ENCODE measurements around the gene MCC.

MCC gene

DNA sequence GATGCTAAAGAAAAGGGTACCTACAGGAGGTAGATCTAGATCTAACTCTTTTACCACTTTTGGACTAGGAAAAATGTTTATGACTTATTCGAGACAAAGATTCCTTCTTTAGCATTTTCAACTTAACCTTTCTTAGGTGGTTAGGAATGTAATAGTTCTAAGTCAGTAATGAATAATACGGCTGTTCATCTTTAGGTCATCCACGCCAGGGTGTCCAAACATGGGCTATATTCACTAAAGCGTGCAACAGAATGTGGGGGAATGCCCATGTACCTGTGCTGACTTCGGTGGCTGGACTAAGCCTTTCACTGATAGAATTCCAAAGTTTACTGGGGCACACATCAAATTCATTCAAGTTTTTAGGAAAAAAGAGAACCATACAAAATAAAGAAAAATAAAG is 218.2 kb downstream of the MCC start:
- no peaks in the 10 kb centered on the region for H3K79me1 ChIP-seq (ENCODE audit: low read length)
- no peaks in the 10 kb centered on the region for H3K36me3 ChIP-seq (ENCODE audit: control insufficient read depth in 1 of 2, insufficient read depth in 2 of 2, low read length in 2 of 2)
- no peak overlapping the region for H3K27ac ChIP-seq (ENCODE audit: low read depth, low read length)
- H3K14ac ChIP-seq (ENCODE audit: low read length) = no peak overlapping the region
- no peak overlapping the region for H4K91ac ChIP-seq (ENCODE audit: low read depth, low read length)
- no peak overlapping the region for H2BK5ac ChIP-seq (ENCODE audit: low read depth, low read length, poor library complexity)
- no peak overlapping the region for H2AFZ ChIP-seq (ENCODE audit: insufficient read depth, low read length, poor library complexity)
- H3K9ac ChIP-seq (ENCODE audit: low read length) = no peak overlapping the region
- H4K8ac ChIP-seq (ENCODE audit: low read depth, low read length) = no peak overlapping the region
- no peak overlapping the region for H2BK120ac ChIP-seq (ENCODE audit: insufficient read depth, low read length, poor library complexity)
- H3K18ac ChIP-seq (ENCODE audit: low read length) = no peak overlapping the region
- no peak overlapping the region for H4K12ac ChIP-seq (ENCODE audit: low read depth, low read length)
- H3K4me2 ChIP-seq (ENCODE audit: low read length) = no peak overlapping the region
- WGBS (ENCODE audit: extremely low coverage, insufficient coverage, insufficient read length) = no CpG with 5 or more reads among the region's 5 CpGs
- H2AK5ac ChIP-seq (ENCODE audit: low read length) = no peak overlapping the region
- no peak for DNase-seq
- no peaks in the 10 kb centered on the region for H3K79me2 ChIP-seq (ENCODE audit: control insufficient read depth, insufficient read depth, low read length, poor library complexity)
- no peak overlapping the region for H3K4me3 ChIP-seq (ENCODE audit: low read depth, low read length)
- H3K27me3 ChIP-seq (ENCODE audit: insufficient read depth, low read length) = no peaks in the 10 kb centered on the region
- H3K4me1 ChIP-seq (ENCODE audit: control insufficient read depth in 1 of 2, insufficient read depth in 2 of 2, low read length in 2 of 2) = peaks cover 4 to 9% of the 10 kb centered on the region in 2 experiments
- no peak overlapping the region for H2BK12ac ChIP-seq (ENCODE audit: low read length)
- H3K4ac ChIP-seq (ENCODE audit: low read depth, low read length) = no peak overlapping the region
- no peak overlapping the region for H3K23ac ChIP-seq (ENCODE audit: low read length)
- H3K9me3 ChIP-seq (ENCODE audit: insufficient read depth, low read depth, low read length) = no peaks in the 10 kb centered on the region

DNA sequence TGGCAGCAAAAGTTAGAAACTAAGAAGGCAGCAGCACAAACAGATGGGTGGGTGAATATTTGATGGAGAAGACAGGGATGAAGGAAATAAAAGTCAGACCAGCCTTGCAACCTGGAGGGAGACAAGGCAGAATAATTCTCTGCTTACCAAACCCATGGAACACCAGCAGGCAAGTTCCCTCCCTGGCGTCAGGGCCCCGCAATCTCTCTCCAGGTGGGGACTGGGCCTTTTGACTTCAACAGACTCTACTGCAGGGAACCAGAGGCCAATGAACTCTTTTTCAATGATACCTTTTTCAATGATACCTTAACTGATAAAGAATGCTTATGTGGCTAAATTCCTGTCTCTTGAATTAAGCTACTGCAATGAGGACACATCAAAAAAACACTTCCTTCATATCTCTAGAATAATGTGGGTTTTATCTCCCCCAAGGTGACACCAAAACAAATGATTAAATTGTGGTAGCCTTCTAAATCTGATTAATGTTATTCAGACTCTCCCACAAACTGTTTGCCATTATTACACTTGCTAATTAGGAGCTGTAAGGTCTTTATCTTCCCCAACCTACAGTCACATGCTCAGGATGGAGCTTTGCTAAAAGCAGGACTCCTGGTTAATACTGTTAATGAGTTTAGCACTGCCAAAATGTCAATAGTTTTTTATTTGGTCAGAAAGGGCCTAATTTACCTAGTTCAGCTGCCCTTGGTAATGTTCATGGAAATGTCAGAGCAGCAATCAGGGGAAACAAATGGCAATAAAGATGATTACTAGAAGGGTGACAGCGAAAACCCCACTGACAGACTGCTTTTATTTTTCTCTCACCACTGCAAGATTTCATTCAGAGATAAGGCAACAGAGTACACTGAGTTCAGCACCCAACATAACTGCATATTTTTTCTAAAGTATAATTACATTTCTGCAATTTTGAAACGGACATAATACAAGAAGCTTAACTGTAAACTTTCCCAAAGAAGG is 218.9 kb downstream of the MCC start:
- H3K18ac ChIP-seq (ENCODE audit: low read length) = no peak overlapping the region
- H4K91ac ChIP-seq (ENCODE audit: low read depth, low read length) = no peak overlapping the region
- no peak overlapping the region for H3K4ac ChIP-seq (ENCODE audit: low read depth, low read length)
- H2BK120ac ChIP-seq (ENCODE audit: insufficient read depth, low read length, poor library complexity) = no peak overlapping the region
- H3K9ac ChIP-seq (ENCODE audit: low read length) = no peak overlapping the region
- no peak overlapping the region for H4K8ac ChIP-seq (ENCODE audit: low read depth, low read length)
- no peak overlapping the region for H3K14ac ChIP-seq (ENCODE audit: low read length)
- no peak for DNase-seq
- WGBS (ENCODE audit: extremely low coverage, insufficient coverage, insufficient read length) = no CpG with 5 or more reads among the region's 4 CpGs
- H4K12ac ChIP-seq (ENCODE audit: low read depth, low read length) = no peak overlapping the region
- no peaks in the 10 kb centered on the region for H3K79me1 ChIP-seq (ENCODE audit: low read length)
- no peaks in the 10 kb centered on the region for H3K36me3 ChIP-seq (ENCODE audit: control insufficient read depth in 1 of 2, insufficient read depth in 2 of 2, low read length in 2 of 2)
- no peak overlapping the region for H2BK12ac ChIP-seq (ENCODE audit: low read length)
- H3K4me2 ChIP-seq (ENCODE audit: low read length) = no peak overlapping the region
- H3K27me3 ChIP-seq (ENCODE audit: insufficient read depth, low read length) = no peaks in the 10 kb centered on the region
- H3K27ac ChIP-seq (ENCODE audit: low read depth, low read length) = no peak overlapping the region
- H3K4me1 ChIP-seq (ENCODE audit: control insufficient read depth in 1 of 2, insufficient read depth in 2 of 2, low read length in 2 of 2) = peaks cover 0 to 6% of the 10 kb centered on the region in 2 experiments
- H2AFZ ChIP-seq (ENCODE audit: insufficient read depth, low read length, poor library complexity) = no peak overlapping the region
- H3K9me3 ChIP-seq (ENCODE audit: insufficient read depth, low read depth, low read length) = no peaks in the 10 kb centered on the region
- H3K23ac ChIP-seq (ENCODE audit: low read length) = no peak overlapping the region
- no peak overlapping the region for H3K4me3 ChIP-seq (ENCODE audit: low read depth, low read length)
- H2BK5ac ChIP-seq (ENCODE audit: low read depth, low read length, poor library complexity) = no peak overlapping the region
- no peak overlapping the region for H2AK5ac ChIP-seq (ENCODE audit: low read length)
- no peaks in the 10 kb centered on the region for H3K79me2 ChIP-seq (ENCODE audit: control insufficient read depth, insufficient read depth, low read length, poor library complexity)

DNA sequence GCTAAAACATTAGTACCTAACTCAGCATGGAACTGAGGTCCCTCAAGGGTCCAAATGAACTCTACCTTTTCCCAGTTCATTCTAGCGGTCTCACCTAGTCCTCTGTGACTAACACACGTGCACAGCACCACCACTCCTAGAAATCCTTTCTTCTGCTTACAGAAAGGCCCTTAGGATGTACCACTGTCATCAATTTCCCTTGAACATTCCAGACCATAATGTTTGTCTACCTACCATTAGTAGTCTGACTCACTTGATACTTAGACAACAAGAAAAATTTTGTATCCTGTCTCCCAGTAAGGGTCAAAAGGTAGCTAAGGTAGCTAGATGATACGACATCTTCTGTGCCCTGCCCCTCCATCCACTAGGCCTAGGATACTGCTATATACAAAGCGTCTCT is 220.0 kb downstream of the MCC start:
- H3K27me3 ChIP-seq (ENCODE audit: insufficient read depth, low read length) = no peaks in the 10 kb centered on the region
- H3K18ac ChIP-seq (ENCODE audit: low read length) = no peak overlapping the region
- no peak overlapping the region for H3K9ac ChIP-seq (ENCODE audit: low read length)
- H2BK12ac ChIP-seq (ENCODE audit: low read length) = no peak overlapping the region
- WGBS (ENCODE audit: extremely low coverage, insufficient coverage, insufficient read length) = no CpG with 5 or more reads among the region's 4 CpGs
- peaks cover 0 to 5% of the 10 kb centered on the region in 2 experiments for H3K4me1 ChIP-seq (ENCODE audit: control insufficient read depth in 1 of 2, insufficient read depth in 2 of 2, low read length in 2 of 2)
- H3K4ac ChIP-seq (ENCODE audit: low read depth, low read length) = no peak overlapping the region
- H3K4me2 ChIP-seq (ENCODE audit: low read length) = no peak overlapping the region
- no peaks in the 10 kb centered on the region for H3K79me1 ChIP-seq (ENCODE audit: low read length)
- no peaks in the 10 kb centered on the region for H3K9me3 ChIP-seq (ENCODE audit: insufficient read depth, low read depth, low read length)
- H2AFZ ChIP-seq (ENCODE audit: insufficient read depth, low read length, poor library complexity) = no peak overlapping the region
- H3K27ac ChIP-seq (ENCODE audit: low read depth, low read length) = no peak overlapping the region
- peak in 1 of 2 donors; percentile 13 for DNase-seq
- no peak overlapping the region for H3K14ac ChIP-seq (ENCODE audit: low read length)
- no peak overlapping the region for H4K8ac ChIP-seq (ENCODE audit: low read depth, low read length)
- H2BK5ac ChIP-seq (ENCODE audit: low read depth, low read length, poor library complexity) = no peak overlapping the region
- no peak overlapping the region for H2AK5ac ChIP-seq (ENCODE audit: low read length)
- H2BK120ac ChIP-seq (ENCODE audit: insufficient read depth, low read length, poor library complexity) = no peak overlapping the region
- no peak overlapping the region for H3K23ac ChIP-seq (ENCODE audit: low read length)
- no peaks in the 10 kb centered on the region for H3K79me2 ChIP-seq (ENCODE audit: control insufficient read depth, insufficient read depth, low read length, poor library complexity)
- no peak overlapping the region for H4K12ac ChIP-seq (ENCODE audit: low read depth, low read length)
- H3K36me3 ChIP-seq (ENCODE audit: control insufficient read depth in 1 of 2, insufficient read depth in 2 of 2, low read length in 2 of 2) = no peaks in the 10 kb centered on the region
- H3K4me3 ChIP-seq (ENCODE audit: low read depth, low read length) = no peak overlapping the region
- no peak overlapping the region for H4K91ac ChIP-seq (ENCODE audit: low read depth, low read length)

DNA sequence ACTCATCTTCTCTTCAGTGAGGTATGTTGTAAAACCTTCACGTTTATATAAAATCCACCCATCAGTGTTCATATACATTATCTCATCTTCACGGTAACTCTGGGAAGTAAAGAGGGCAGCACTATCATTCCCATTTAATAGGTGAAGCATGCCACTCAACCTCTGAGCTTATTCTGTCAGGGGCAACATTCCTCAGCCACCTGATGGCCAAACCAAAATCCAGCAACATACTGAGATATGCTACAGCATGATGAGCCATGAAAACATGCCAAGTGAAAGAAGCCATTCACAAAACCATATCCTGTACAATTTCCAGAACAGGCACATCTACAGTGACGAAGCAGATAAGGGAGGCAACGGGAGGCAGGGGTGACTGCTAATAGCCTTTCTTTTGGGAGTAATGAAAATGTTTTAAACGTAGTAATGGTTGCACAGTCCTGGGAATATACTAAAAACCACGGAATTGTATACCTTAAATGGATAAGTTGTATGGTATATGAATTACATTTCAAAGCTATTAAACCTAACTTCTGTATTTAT is 220.8 kb downstream of the MCC start:
- Histone ChIP-seq H3K4ac (ENCODE audit: low read depth, low read length) (no peak overlapping the region), H3K27me3 (ENCODE audit: insufficient read depth, low read length) (no peaks in the 10 kb centered on the region), H4K8ac (ENCODE audit: low read depth, low read length) (no peak overlapping the region), H3K9ac (ENCODE audit: low read length) (no peak overlapping the region), H3K4me3 (ENCODE audit: low read depth, low read length) (no peak overlapping the region), H3K79me1 (ENCODE audit: low read length) (no peaks in the 10 kb centered on the region), H3K14ac (ENCODE audit: low read length) (no peak overlapping the region), H3K4me1 (ENCODE audit: control insufficient read depth in 1 of 2, insufficient read depth in 2 of 2, low read length in 2 of 2) (peaks cover 0 to 5% of the 10 kb centered on the region in 2 experiments), H2AFZ (ENCODE audit: insufficient read depth, low read length, poor library complexity) (no peak overlapping the region), H4K91ac (ENCODE audit: low read depth, low read length) (no peak overlapping the region), H3K18ac (ENCODE audit: low read length) (no peak overlapping the region), H2AK5ac (ENCODE audit: low read length) (no peak overlapping the region), H2BK12ac (ENCODE audit: low read length) (no peak overlapping the region), H3K36me3 (ENCODE audit: control insufficient read depth in 1 of 2, insufficient read depth in 2 of 2, low read length in 2 of 2) (no peaks in the 10 kb centered on the region), H3K4me2 (ENCODE audit: low read length) (no peak overlapping the region), H3K9me3 (ENCODE audit: insufficient read depth, low read depth, low read length) (no peaks in the 10 kb centered on the region), H2BK5ac (ENCODE audit: low read depth, low read length, poor library complexity) (no peak overlapping the region), H3K23ac (ENCODE audit: low read length) (no peak overlapping the region), H3K27ac (ENCODE audit: low read depth, low read length) (no peak overlapping the region), H2BK120ac (ENCODE audit: insufficient read depth, low read length, poor library complexity) (no peak overlapping the region), H3K79me2 (ENCODE audit: control insufficient read depth, insufficient read depth, low read length, poor library complexity) (no peaks in the 10 kb centered on the region), H4K12ac (ENCODE audit: low read depth, low read length) (no peak overlapping the region)
- DNase-seq = peak in 1 of 2 donors; percentile 36
- WGBS (ENCODE audit: extremely low coverage, insufficient coverage, insufficient read length) = no CpG with 5 or more reads among the region's 6 CpGs
